NT2/D1 (cell line): ENCODE data around the gene CSNK2A1.

Experiments used
- SUZ12 ChIP-seq: IDR thresholded peaks from 2 replicates; pipeline ENCODE4 v1.6.1; 2011; ENCODE audit not compliant: insufficient read length, insufficient read depth; ENCODE audit errors: extremely low read depth
- YY1 ChIP-seq: IDR thresholded peaks from 2 replicates; pipeline ENCODE4 v1.6.1; 2011; ENCODE audit not compliant: insufficient read length, insufficient read depth
- ZNF274 ChIP-seq: IDR thresholded peaks from 2 replicates; pipeline ENCODE4 v1.6.1; 2011; ENCODE audit warnings: mild to moderate bottlenecking, low read depth, low read length

DNA sequence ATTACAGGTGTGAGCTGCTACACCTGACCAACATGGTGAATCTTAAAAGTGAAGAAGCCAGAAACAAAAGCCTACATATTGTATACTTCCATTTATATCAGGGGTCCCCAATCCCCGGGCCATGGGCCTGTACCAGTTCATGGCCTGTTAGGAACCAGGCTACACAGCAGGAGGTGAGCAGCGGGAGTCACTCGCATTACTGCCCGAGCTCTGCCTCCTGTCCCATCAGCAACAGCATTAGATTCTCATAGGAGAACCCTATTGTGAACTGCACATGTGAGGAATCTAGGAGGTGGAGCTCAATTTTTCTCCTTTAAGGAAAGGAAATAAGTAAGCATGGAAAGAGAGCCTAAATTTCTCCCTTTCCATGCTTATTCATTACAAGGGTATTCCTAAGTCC, 21.7 kb downstream of the CSNK2A1 start:
- no peak for TF ChIP-seq YY1
- TF ChIP-seq ZNF274: no peak
- TF ChIP-seq SUZ12: no peak
